GM12878 (cell line): ENCODE data around the gene TBC1D23. TPM values are rescaled to one million over a fixed set of nuclear protein-coding genes. Genes with fewer than 3 reads are reported as not detected.

Experiments
- ATAC-seq: fragments of 200-7000 bp; cut with Tn5 transposase; 3 replicates; pipeline ENCODE4 v1.9.1; 2020; ENCODE audit warnings: mild to moderate bottlenecking, moderate library complexity
- BruUV-seq: library from RNA; stranded (reverse); fragments of 400-500 nt; replicated peaks from 2 replicates; lab custom pipeline; 2021; lab: Mats Ljungman, UMichigan
- CTCF ChIA-PET: fragments of 300-600 bp; sonication (Branson Sonifier 250); formaldehyde crosslinking; extraction: SDS; loops from one replicate; lab custom pipeline; 2021; ENCODE audit warnings: inconsistent platforms; lab: Yijun Ruan, JAX
- POLR2A ChIA-PET: fragments of 350-600 bp; formaldehyde crosslinking; extraction: SDS; loops from one replicate; lab custom pipeline; 2021; ENCODE audit warnings: inconsistent platforms; lab: Charles Lee
- RAD21 ChIA-PET: fragments of 300-600 bp; sonication (Branson Sonifier 250); formaldehyde crosslinking; loops from one replicate; lab custom pipeline; 2023; ENCODE audit warnings: antibody characterized with exemption; ENCODE audit not compliant: unreplicated experiment; lab: Charles Lee
- SMC1A ChIA-PET: fragments of 300-600 bp; sonication (Branson Sonifier 250); formaldehyde crosslinking; loops from one replicate; lab custom pipeline; 2023; ENCODE audit not compliant: unreplicated experiment, uncharacterized antibody; lab: Charles Lee
- DNase-seq: peaks from one replicate; pipeline ENCODE4 v3.0.0-alpha.2; 2011; ENCODE audit warnings: low read depth, low spot score
- FAIRE-seq: peaks from 3 replicates; lab custom pipeline; 2011; peaks lifted over from hg19 to GRCh38; lab: Jason Lieb, UNC
- H2AFZ ChIP-seq: 2 replicates; pipeline ENCODE4 v1.6.0; 2011; ENCODE audit warnings: low read depth, low read length, control low read depth; ENCODE audit not compliant: control insufficient read depth
- H3K27ac ChIP-seq: 2 replicates; pipeline ENCODE4 v1.5.1; 2011; ENCODE audit warnings: control low read depth; ENCODE audit not compliant: control insufficient read depth, insufficient read depth
- H3K27me3 ChIP-seq, 2 experiments: replicated peaks in 1 of 2; 2 replicates each; pipeline versions ENCODE4 v1.6.0 to v1.6.1; 2011; ENCODE audit warnings: low read length in 1 of 2; ENCODE audit not compliant: control insufficient read depth in 2 of 2, insufficient read depth in 2 of 2
- H3K36me3 ChIP-seq, 2 experiments: 2 replicates each; pipeline ENCODE4 v1.5.1; 2011; ENCODE audit warnings: low read length in 1 of 2; ENCODE audit not compliant: control insufficient read depth in 2 of 2, insufficient read depth in 2 of 2
- H3K4me1 ChIP-seq: 2 replicates; pipeline ENCODE4 v1.6.1; 2011; ENCODE audit warnings: mild to moderate bottlenecking, low read length, moderate library complexity, mixed read lengths; ENCODE audit not compliant: control insufficient read depth, insufficient read depth
- H3K4me2 ChIP-seq: 2 replicates; pipeline ENCODE4 v1.6.0; 2011; ENCODE audit warnings: control low read depth; ENCODE audit not compliant: control insufficient read depth, insufficient read depth
- H3K4me3 ChIP-seq: fragments of 200-600 bp; sonication (generic); 2 replicates; pipeline ENCODE4 v1.5.1; 2016
- H3K79me2 ChIP-seq: 2 replicates; pipeline ENCODE4 v1.6.0; 2011; ENCODE audit warnings: low read length; ENCODE audit not compliant: control insufficient read depth, insufficient read depth
- H3K9ac ChIP-seq: 2 replicates; pipeline ENCODE4 v1.8.0; 2011; ENCODE audit warnings: low read length, control low read depth, mixed read lengths; ENCODE audit not compliant: control insufficient read depth, insufficient read depth
- H3K9me3 ChIP-seq: replicated peaks from 3 replicates; pipeline ENCODE4 v1.5.1; 2011; ENCODE audit warnings: mild to moderate bottlenecking, low read length; ENCODE audit not compliant: control insufficient read depth, insufficient read depth
- H4K20me1 ChIP-seq: 2 replicates; pipeline ENCODE4 v1.6.0; 2011; ENCODE audit not compliant: control insufficient read depth, insufficient read depth
- BHLHE40 ChIP-seq, 2 experiments: fragments of 450-650 bp in 1 of 2; IDR thresholded peaks; 2 replicates each; pipeline ENCODE4 v1.6.1; 2011 to 2017; ENCODE audit warnings: low read depth in 2 of 2, borderline replicate concordance in 1 of 2, improper control_type of control experiment in 1 of 2, low read length in 1 of 2, mild to moderate bottlenecking in 1 of 2
- RAD51 ChIP-seq: fragments of 450-650 bp; IDR thresholded peaks from 2 replicates; pipeline ENCODE4 v1.6.1; 2016; ENCODE audit warnings: moderate library complexity, mild to moderate bottlenecking, inconsistent platforms
- SIN3A ChIP-seq: IDR thresholded peaks from 2 replicates; pipeline ENCODE4 v1.6.1; 2012; ENCODE audit warnings: low read depth, low read length, improper control_type of control experiment
- SPI1 ChIP-seq: IDR thresholded peaks from 2 replicates; pipeline ENCODE4 v1.6.1; 2011; ENCODE audit warnings: low read depth, mild to moderate bottlenecking, low read length, moderate library complexity, borderline replicate concordance; ENCODE audit not compliant: insufficient read depth
- SREBF1 ChIP-seq: IDR thresholded peaks from 2 replicates; pipeline ENCODE4 v1.6.1; 2012; ENCODE audit warnings: mild to moderate bottlenecking, low read length
- SRF ChIP-seq, 2 experiments: IDR thresholded peaks; 2 replicates each; pipeline ENCODE4 v1.6.1; 2011; ENCODE audit warnings: low read depth in 2 of 2, low read length in 2 of 2, mild to moderate bottlenecking in 1 of 2, moderate library complexity in 1 of 2
- TCF12 ChIP-seq: IDR thresholded peaks from 2 replicates; pipeline ENCODE4 v1.6.1; 2011; ENCODE audit warnings: low read depth, mild to moderate bottlenecking, low read length
- WGBS: methylation state at CpG from one replicate; pipeline ENCODE4 v1.1.6; 2016; ENCODE audit warnings: low lambda C conversion rate; ENCODE audit not compliant: insufficient replicate concordance, insufficient coverage; ENCODE audit errors: missing lambda C conversion rate; 5-methylcytosine and 5-hydroxymethylcytosine counted together
- in situ Hi-C: fragments of 300-500 bp; cut with MboI; formaldehyde crosslinking; loops from 9 replicates; pipeline ENCODE4 v1.14.3; 2018; ENCODE audit warnings: mixed read lengths
- intact Hi-C: fragments of 100-400 bp; cut with micrococcal nuclease; formaldehyde crosslinking; loops from one replicate; pipeline ENCODE4 v1.14.2; 2022; ENCODE audit not compliant: unreplicated experiment
- polyA plus RNA-seq, 11 experiments: library from polyadenylated mRNA; depleted of rRNA in 4 of 11; unstranded in 6 of 11; stranded (reverse) in 5 of 11; fragments of >200 nt; fragmentation: Nextera tagmentation in 4 of 11; fragmentation: Illumina TruSeq in 1 of 11; extraction: Ambion mirVana in 4 of 11; extraction: Trizol in 1 of 11; gene quantifications; 1 replicate in 1 of 11; 2 replicates in 10 of 11; pipeline versions ENCODE4 v1.2.1 to v1.2.3, GENCODE V29; 2011 to 2016; ENCODE audit warnings: inconsistent platforms in 2 of 11, missing spikeins in 2 of 11, low read depth in 1 of 11
- total RNA-seq, 4 experiments: library from RNA; depleted of rRNA in 3 of 4; stranded (reverse); fragments of >200 nt in 3 of 4; fragmentation: Illumina TruSeq in 1 of 4; extraction: Trizol in 1 of 4; gene quantifications; 2 replicates each; pipeline versions ENCODE4 v1.2.1 to v1.2.3, GENCODE V29; 2013 to 2021
- TF ChIP-seq, protein P1 (sequence below): fragments of 450-650 bp; IDR thresholded peaks from 2 replicates; pipeline ENCODE4 v1.6.1; 2017; ENCODE audit warnings: antibody characterized with exemption, mild to moderate bottlenecking, moderate library complexity

The TBC1D23 gene
- total and polyA plus RNA-seq, 10 of the 15 experiments (the other 5 are each of a cell fraction or from before 2014, with no cell fraction given) = 8.2 to 23.2 (median 16.6) TPM

DNA sequence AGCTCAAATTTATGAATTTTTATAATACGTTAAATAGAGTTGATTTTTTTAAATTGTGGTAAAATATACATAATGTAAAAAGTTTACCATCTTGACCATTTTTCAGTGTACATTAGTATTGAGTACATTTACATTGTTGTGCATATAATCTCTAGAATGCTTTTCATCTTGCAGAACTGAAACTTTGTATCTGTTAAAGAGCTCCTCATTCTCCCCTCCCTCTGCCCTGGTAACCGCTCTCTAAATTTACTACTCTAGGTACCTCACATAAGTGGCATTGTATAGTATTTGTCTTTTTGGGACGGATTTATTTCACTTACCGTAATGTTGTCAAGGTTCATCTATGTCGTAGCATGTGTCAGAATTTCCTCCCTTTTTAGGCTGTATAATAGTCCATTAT, 13.6 kb downstream of the TBC1D23 start:
- in situ Hi-C loops = no loop called here
- no peak overlapping the region for H3K4me2 ChIP-seq
- ChIA-PET CTCF (interaction anchor here (1.0 kb wide), 1 partner anchor 20 kb away, joined by 3 read pairs; no protein-coding TSS in a partner anchor), RAD21 (no interaction called here), SMC1A (interaction anchor here (1.0 kb wide), 1 partner anchor 17 kb away, joined by 4 read pairs; no protein-coding TSS in a partner anchor), POLR2A (interaction anchor here (0.6 kb wide), 1 partner anchor 102 kb away, joined by 3 read pairs; no protein-coding TSS in a partner anchor)
- H3K9ac ChIP-seq = no peak overlapping the region
- no TSS peak for BruUV-seq
- H3K4me1 ChIP-seq = no peaks in the 10 kb centered on the region
- peak; percentile 57 for ATAC-seq
- no peak overlapping the region for H3K27ac ChIP-seq
- H4K20me1 ChIP-seq = no peaks in the 10 kb centered on the region
- FAIRE-seq = no peak
- no peaks in the 10 kb centered on the region; a peak in 1 of 4 replicates for H3K36me3 ChIP-seq
- H3K27me3 ChIP-seq = no peaks in the 10 kb centered on the region
- 97% methylated on average over 5 of the region's 5 CpGs for WGBS
- H2AFZ ChIP-seq = no peak overlapping the region
- TF ChIP-seq BHLHE40 (IDR thresholded peaks at IDR 0.05; ENCODE audit: borderline replicate concordance in 1 of 2, low read depth in 2 of 2, low read length in 1 of 2) (no peak), TCF12 (no peak), SIN3A (no peak), SREBF1 (no peak), SRF (IDR thresholded peaks at IDR 0.05; ENCODE audit: low read depth in 2 of 2, low read length in 2 of 2) (no peak), SPI1 (peak; percentile 33; the same call in 1 of the 2 replicates), RAD51 (0 out of 2 replicates have a peak, but pooled peaks have one; percentile 22)
- TF ChIP-seq, protein P1, sequence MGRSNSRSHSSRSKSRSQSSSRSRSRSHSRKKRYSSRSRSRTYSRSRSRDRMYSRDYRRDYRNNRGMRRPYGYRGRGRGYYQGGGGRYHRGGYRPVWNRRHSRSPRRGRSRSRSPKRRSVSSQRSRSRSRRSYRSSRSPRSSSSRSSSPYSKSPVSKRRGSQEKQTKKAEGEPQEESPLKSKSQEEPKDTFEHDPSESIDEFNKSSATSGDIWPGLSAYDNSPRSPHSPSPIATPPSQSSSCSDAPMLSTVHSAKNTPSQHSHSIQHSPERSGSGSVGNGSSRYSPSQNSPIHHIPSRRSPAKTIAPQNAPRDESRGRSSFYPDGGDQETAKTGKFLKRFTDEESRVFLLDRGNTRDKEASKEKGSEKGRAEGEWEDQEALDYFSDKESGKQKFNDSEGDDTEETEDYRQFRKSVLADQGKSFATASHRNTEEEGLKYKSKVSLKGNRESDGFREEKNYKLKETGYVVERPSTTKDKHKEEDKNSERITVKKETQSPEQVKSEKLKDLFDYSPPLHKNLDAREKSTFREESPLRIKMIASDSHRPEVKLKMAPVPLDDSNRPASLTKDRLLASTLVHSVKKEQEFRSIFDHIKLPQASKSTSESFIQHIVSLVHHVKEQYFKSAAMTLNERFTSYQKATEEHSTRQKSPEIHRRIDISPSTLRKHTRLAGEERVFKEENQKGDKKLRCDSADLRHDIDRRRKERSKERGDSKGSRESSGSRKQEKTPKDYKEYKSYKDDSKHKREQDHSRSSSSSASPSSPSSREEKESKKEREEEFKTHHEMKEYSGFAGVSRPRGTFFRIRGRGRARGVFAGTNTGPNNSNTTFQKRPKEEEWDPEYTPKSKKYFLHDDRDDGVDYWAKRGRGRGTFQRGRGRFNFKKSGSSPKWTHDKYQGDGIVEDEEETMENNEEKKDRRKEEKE = no peak
- intact Hi-C loops = no loop called here
- DNase-seq = no peak
- peaks cover 5% of the 10 kb centered on the region for H3K79me2 ChIP-seq
- H3K9me3 ChIP-seq = no peaks in the 10 kb centered on the region
- H3K4me3 ChIP-seq = no peak overlapping the region
